Colonic mucosa (tissue), 4 donors: ENCODE measurements around the gene OSBPL9. TPM values are rescaled to one million over a fixed set of nuclear protein-coding genes. Genes with fewer than 3 reads are reported as not detected.

Experiments
- DNase-seq: peaks from one replicate; pipeline ENCODE4 v3.0.0-alpha.2; 2020
- H3K27ac ChIP-seq: fragments of 200-600 bp; one replicate; pipeline ENCODE4 v1.8.0; 2021
- H3K27me3 ChIP-seq: fragments of 200-600 bp; one replicate; pipeline ENCODE4 v1.8.0; 2021
- H3K36me3 ChIP-seq: fragments of 200-600 bp; one replicate; pipeline ENCODE4 v1.8.0; 2021
- H3K4me1 ChIP-seq: fragments of 200-600 bp; one replicate; pipeline ENCODE4 v1.8.0; 2021; ENCODE audit warnings: mild to moderate bottlenecking
- H3K4me3 ChIP-seq: fragments of 200-600 bp; one replicate; pipeline ENCODE4 v1.8.0; 2021
- H3K9ac ChIP-seq, 2 donors: one replicate each; pipeline ENCODE4 v1.7.0; 2013; ENCODE audit warnings: control low read depth in 2 of 2, low read depth in 2 of 2, low read length in 2 of 2
- H3K9me3 ChIP-seq: fragments of 200-600 bp; one replicate; pipeline ENCODE4 v1.8.0; 2021
- CTCF ChIP-seq: fragments of 200-600 bp; IDR thresholded peaks from one replicate; pipeline ENCODE4 v1.8.0; 2022; ENCODE audit warnings: antibody characterized with exemption, mild to moderate bottlenecking
- intact Hi-C: fragments of 100-400 bp; cut with DNase I; formaldehyde crosslinking; loops from one replicate; pipeline ENCODE4 v1.14.1; 2022
- total RNA-seq, 2 donors: library from RNA; stranded (reverse); fragmentation: NEBNext Ultra II Directional in 1 of 2; extraction: Animal tissue kit (Norgen Biotek cat#: 25700) in 1 of 2; gene quantifications; one replicate each; pipeline ENCODE4 v1.2.1, GENCODE V29; 2021
- donor health status: healthy.
- donor health status: DM: no; HTN: no; CAD: no.
- donor health status: DM: no; HTN: no; CAD: no.

The OSBPL9 gene
- total RNA-seq, 2 donors from 2014 or later = 37.3 to 59.6 TPM

DNA sequence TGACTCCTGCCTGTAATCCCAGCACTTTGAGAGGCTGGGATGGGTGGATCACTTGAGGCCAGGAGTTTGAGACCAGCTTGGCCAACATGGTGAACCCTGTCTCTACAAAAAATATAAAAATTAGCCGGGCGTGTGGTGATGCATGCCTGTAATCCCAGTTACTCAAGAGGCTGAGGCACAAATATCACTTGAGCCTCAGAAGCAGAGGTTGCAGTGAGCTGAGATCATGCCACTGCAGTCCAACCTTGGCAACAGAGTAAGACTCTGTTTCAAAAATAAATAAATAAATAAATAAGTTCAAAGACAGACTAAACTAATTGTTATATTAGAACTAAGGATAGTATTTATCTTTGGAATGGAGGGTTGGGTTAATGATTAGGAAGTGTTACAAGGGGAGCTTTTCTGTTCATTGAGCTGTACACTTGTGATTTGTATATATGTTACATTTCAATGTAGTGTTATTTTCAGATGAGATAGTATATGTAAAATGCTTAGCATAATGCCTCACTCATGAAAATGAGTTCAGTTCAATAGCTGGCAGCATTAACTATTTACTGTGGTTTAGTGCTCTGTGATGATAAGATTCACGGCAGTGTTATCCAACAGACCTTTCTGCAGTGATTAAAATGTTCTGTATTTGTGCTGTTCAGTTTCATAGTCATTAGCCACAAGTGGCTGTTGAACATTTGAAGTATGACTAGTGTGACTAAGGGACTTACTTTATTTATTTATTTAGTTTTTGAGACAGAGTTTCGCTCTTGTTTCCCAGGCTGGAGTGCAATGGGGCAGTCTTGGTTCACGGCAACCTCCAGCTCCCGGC lies 47.7 kb downstream of the OSBPL9 start:
- Histone ChIP-seq H3K27ac (no peak overlapping the region), H3K9ac (no peak overlapping the region), H3K36me3 (no peaks in the 10 kb centered on the region), H3K4me1 (no peaks in the 10 kb centered on the region), H3K9me3 (no peaks in the 10 kb centered on the region), H3K4me3 (no peak overlapping the region), H3K27me3 (no peaks in the 10 kb centered on the region)
- intact Hi-C loops = no loop called here
- TF ChIP-seq CTCF = no peak
- no peak for DNase-seq

- Histone ChIP-seq H3K27me3 (no peaks in the 10 kb centered on the region), H3K9ac (no peak overlapping the region), H3K27ac (no peak overlapping the region), H3K9me3 (no peaks in the 10 kb centered on the region), H3K4me3 (no peak overlapping the region), H3K36me3 (no peaks in the 10 kb centered on the region), H3K4me1 (no peaks in the 10 kb centered on the region)
- DNase-seq = no peak
- TF ChIP-seq CTCF = no peak
- intact Hi-C loops = no loop called here
Observed at GRCh38 chr1:51666478-51666877, 49.6 kb downstream of the OSBPL9 start.

DNA sequence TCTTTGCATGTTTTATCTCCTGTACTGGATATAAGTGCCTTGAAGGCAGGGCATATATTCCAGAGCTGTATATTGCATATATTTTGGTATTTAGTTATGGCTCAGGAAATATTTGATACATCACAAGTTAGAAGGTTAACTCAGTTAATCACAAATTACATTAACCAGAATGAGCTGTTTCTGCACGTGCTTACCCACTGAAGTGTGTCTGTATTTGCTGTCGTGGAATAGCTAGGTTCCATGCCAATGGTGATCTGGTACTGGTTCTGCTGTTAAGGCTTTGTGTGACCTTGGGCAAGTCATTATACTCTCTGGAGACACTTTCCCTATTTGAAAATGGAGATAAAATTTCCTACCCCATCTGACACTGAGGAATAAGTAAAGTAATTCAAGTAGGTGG lies 50.7 kb downstream of the OSBPL9 start:
- Histone ChIP-seq H3K27ac (no peak overlapping the region), H3K36me3 (no peaks in the 10 kb centered on the region), H3K9ac (no peak overlapping the region), H3K4me1 (no peaks in the 10 kb centered on the region), H3K4me3 (no peak overlapping the region), H3K27me3 (no peaks in the 10 kb centered on the region), H3K9me3 (no peaks in the 10 kb centered on the region)
- intact Hi-C loops = no loop called here
- DNase-seq = no peak
- no peak for TF ChIP-seq CTCF

- no peak for DNase-seq
- H3K4me3 ChIP-seq = no peak overlapping the region
- no peak for TF ChIP-seq CTCF
- H3K27me3 ChIP-seq = no peaks in the 10 kb centered on the region
- intact Hi-C loops = no loop called here
- H3K4me1 ChIP-seq = no peaks in the 10 kb centered on the region
- no peaks in the 10 kb centered on the region for H3K9me3 ChIP-seq
- H3K9ac ChIP-seq = no peak overlapping the region
- no peak overlapping the region for H3K27ac ChIP-seq
- H3K36me3 ChIP-seq = no peaks in the 10 kb centered on the region
Observed at GRCh38 chr1:51669272-51669671, 52.4 kb downstream of the OSBPL9 start.

- no peak for DNase-seq
- H3K36me3 ChIP-seq = no peaks in the 10 kb centered on the region
- H3K4me1 ChIP-seq = no peaks in the 10 kb centered on the region
- no peak overlapping the region for H3K27ac ChIP-seq
- TF ChIP-seq CTCF = no peak
- intact Hi-C loops = no loop called here
- H3K9me3 ChIP-seq = no peaks in the 10 kb centered on the region
- H3K9ac ChIP-seq = no peak overlapping the region
- H3K27me3 ChIP-seq = no peaks in the 10 kb centered on the region
- H3K4me3 ChIP-seq = no peak overlapping the region
Observed at GRCh38 chr1:51669816-51670215, 52.9 kb downstream of the OSBPL9 start.
